ENCODE data around the gene RLN3. TPM values are rescaled to one million over a fixed set of nuclear protein-coding genes. Genes with fewer than 3 reads are reported as not detected.

RLN3 gene
- total and polyA plus RNA-seq, 2 donors (not counting 1 experiment from before 2014, with no cell fraction given): not detected

GRCh38 chr19:14058182-14059092, 30.5 kb downstream of the RLN3 start:
- Histone ChIP-seq H3K4me1 (ENCODE audit: control insufficient read depth, extremely low read depth, insufficient read depth, low read length) (no peaks in the 10 kb centered on the region), H3K9me3 (ENCODE audit: control insufficient read depth, insufficient read depth, low read depth, low read length) (no peaks in the 10 kb centered on the region), H3K9ac (ENCODE audit: insufficient read depth, low read length) (no peak overlapping the region), H3K27me3 (ENCODE audit: control insufficient read depth, insufficient read depth, low read length) (peaks cover 5% of the 10 kb centered on the region), H3K36me3 (ENCODE audit: control insufficient read depth, insufficient read depth, low read length) (no peaks in the 10 kb centered on the region), H3K79me2 (ENCODE audit: control insufficient read depth, insufficient read depth, low read length) (no peaks in the 10 kb centered on the region), H3K27ac (ENCODE audit: insufficient read depth, low read length) (no peak overlapping the region), H2AFZ (ENCODE audit: low read length) (no peak overlapping the region), H4K20me1 (ENCODE audit: control insufficient read depth, extremely low read depth, insufficient read depth, low read length) (no peaks in the 10 kb centered on the region), H3K4me2 (ENCODE audit: extremely low read depth, insufficient read depth, low read length) (peak overlapping the region; percentile 54), H3K4me3 (replicated peaks in 1 of 4; ENCODE audit: control extremely low read depth in 1 of 4, insufficient read depth in 1 of 4, low read depth in 3 of 4, low read length in 4 of 4) (peak overlapping the region in 2 of 4 experiments; percentile 0 to 51)
- TF ChIP-seq, protein P1, sequence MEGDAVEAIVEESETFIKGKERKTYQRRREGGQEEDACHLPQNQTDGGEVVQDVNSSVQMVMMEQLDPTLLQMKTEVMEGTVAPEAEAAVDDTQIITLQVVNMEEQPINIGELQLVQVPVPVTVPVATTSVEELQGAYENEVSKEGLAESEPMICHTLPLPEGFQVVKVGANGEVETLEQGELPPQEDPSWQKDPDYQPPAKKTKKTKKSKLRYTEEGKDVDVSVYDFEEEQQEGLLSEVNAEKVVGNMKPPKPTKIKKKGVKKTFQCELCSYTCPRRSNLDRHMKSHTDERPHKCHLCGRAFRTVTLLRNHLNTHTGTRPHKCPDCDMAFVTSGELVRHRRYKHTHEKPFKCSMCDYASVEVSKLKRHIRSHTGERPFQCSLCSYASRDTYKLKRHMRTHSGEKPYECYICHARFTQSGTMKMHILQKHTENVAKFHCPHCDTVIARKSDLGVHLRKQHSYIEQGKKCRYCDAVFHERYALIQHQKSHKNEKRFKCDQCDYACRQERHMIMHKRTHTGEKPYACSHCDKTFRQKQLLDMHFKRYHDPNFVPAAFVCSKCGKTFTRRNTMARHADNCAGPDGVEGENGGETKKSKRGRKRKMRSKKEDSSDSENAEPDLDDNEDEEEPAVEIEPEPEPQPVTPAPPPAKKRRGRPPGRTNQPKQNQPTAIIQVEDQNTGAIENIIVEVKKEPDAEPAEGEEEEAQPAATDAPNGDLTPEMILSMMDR (conservative IDR thresholded peaks at IDR 0.05 in 1 of 2, IDR thresholded peaks at IDR 0.05 in 1 of 2; ENCODE audit: low read depth in 1 of 2, low read length in 2 of 2): no peak
- TF ChIP-seq EZH2 (IDR thresholded peaks at IDR 0.05; ENCODE audit: low read length, missing control alignments): no peak
- no peak for DNase-seq (ENCODE audit: low read depth in 2 of 2)

DNA sequence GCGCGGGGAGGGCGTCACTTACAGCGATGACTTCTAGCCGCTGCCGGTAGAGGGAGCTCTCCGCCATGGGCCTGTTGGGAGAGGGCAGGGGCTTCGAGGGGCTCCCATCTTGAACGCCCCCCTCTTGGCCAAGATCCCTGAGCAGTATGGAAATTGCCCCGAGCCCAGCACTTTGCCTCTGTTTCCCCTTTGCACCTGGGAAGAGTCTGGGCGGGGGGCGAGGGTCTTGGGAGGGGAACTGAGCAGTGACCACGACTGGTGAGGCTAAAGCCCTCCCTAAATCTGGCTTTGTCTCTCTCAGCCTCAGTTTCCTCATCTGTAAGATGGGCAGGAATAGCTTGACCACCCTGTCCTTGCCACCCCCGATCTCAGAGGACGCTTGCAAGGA, 31.1 kb downstream of the RLN3 start:
- no peak overlapping the region for H3K4me2 ChIP-seq (ENCODE audit: extremely low read depth, insufficient read depth, low read length)
- DNase-seq (ENCODE audit: low read depth in 2 of 2): no peak
- H2AFZ ChIP-seq (ENCODE audit: low read length): no peak overlapping the region
- H3K27ac ChIP-seq (ENCODE audit: insufficient read depth, low read length): no peak overlapping the region
- no peaks in the 10 kb centered on the region for H3K4me1 ChIP-seq (ENCODE audit: control insufficient read depth, extremely low read depth, insufficient read depth, low read length)
- H3K79me2 ChIP-seq (ENCODE audit: control insufficient read depth, insufficient read depth, low read length): no peaks in the 10 kb centered on the region
- peaks cover 5% of the 10 kb centered on the region for H3K27me3 ChIP-seq (ENCODE audit: control insufficient read depth, insufficient read depth, low read length)
- no peaks in the 10 kb centered on the region for H3K9me3 ChIP-seq (ENCODE audit: control insufficient read depth, insufficient read depth, low read depth, low read length)
- no peaks in the 10 kb centered on the region for H4K20me1 ChIP-seq (ENCODE audit: control insufficient read depth, extremely low read depth, insufficient read depth, low read length)
- no peaks in the 10 kb centered on the region for H3K36me3 ChIP-seq (ENCODE audit: control insufficient read depth, insufficient read depth, low read length)
- no peak overlapping the region for H3K4me3 ChIP-seq (replicated peaks in 1 of 4; ENCODE audit: control extremely low read depth in 1 of 4, insufficient read depth in 1 of 4, low read depth in 3 of 4, low read length in 4 of 4)
- TF ChIP-seq, protein P1 (conservative IDR thresholded peaks at IDR 0.05 in 1 of 2, IDR thresholded peaks at IDR 0.05 in 1 of 2; ENCODE audit: low read depth in 1 of 2, low read length in 2 of 2): peak; percentile 61 to 66
- TF ChIP-seq EZH2 (IDR thresholded peaks at IDR 0.05; ENCODE audit: low read length, missing control alignments): no peak
- H3K9ac ChIP-seq (ENCODE audit: insufficient read depth, low read length): no peak overlapping the region

DNA sequence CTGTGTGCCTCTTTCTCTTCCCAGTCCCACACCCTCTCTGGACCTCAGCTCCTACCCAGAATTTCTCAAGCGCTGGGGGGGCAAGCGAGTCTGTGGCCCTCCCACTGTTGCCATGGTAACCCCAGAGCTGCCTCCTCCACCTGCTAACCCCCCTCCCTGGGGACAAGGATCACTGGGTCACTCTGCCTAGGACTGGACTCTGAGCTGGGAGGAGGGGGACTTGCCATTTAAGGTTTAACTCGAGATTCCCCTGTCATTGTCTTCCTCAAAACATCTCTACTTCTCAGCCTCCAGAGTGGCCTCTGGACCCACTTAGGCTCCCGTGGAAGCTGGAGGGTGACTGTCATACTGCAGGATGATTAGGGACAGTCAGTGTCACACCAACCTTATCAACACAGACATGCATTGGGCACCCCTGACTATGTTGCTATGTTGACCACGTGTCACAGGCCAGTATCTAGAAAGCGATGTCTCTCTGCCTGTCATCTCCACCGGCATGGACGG, 31.8 kb downstream of the RLN3 start:
- no peaks in the 10 kb centered on the region for H3K9me3 ChIP-seq (ENCODE audit: control insufficient read depth, insufficient read depth, low read depth, low read length)
- H3K79me2 ChIP-seq (ENCODE audit: control insufficient read depth, insufficient read depth, low read length): no peaks in the 10 kb centered on the region
- H3K4me2 ChIP-seq (ENCODE audit: extremely low read depth, insufficient read depth, low read length): no peak overlapping the region
- TF ChIP-seq, protein P1 (conservative IDR thresholded peaks at IDR 0.05 in 1 of 2, IDR thresholded peaks at IDR 0.05 in 1 of 2; ENCODE audit: low read depth in 1 of 2, low read length in 2 of 2): no peak
- TF ChIP-seq EZH2 (IDR thresholded peaks at IDR 0.05; ENCODE audit: low read length, missing control alignments): no peak
- no peaks in the 10 kb centered on the region for H4K20me1 ChIP-seq (ENCODE audit: control insufficient read depth, extremely low read depth, insufficient read depth, low read length)
- H3K9ac ChIP-seq (ENCODE audit: insufficient read depth, low read length): no peak overlapping the region
- no peak overlapping the region for H3K4me3 ChIP-seq (replicated peaks in 1 of 4; ENCODE audit: control extremely low read depth in 1 of 4, insufficient read depth in 1 of 4, low read depth in 3 of 4, low read length in 4 of 4)
- H3K36me3 ChIP-seq (ENCODE audit: control insufficient read depth, insufficient read depth, low read length): no peaks in the 10 kb centered on the region
- peaks cover 5% of the 10 kb centered on the region for H3K27me3 ChIP-seq (ENCODE audit: control insufficient read depth, insufficient read depth, low read length)
- no peak overlapping the region for H3K27ac ChIP-seq (ENCODE audit: insufficient read depth, low read length)
- no peak for DNase-seq (ENCODE audit: low read depth in 2 of 2)
- no peaks in the 10 kb centered on the region for H3K4me1 ChIP-seq (ENCODE audit: control insufficient read depth, extremely low read depth, insufficient read depth, low read length)
- no peak overlapping the region for H2AFZ ChIP-seq (ENCODE audit: low read length)
